Measurements from ENCODE around the gene CCN2. TPM values are rescaled to one million over a fixed set of nuclear protein-coding genes. Genes with fewer than 3 reads are reported as not detected.
A peak's percentile ranks its signal among the peaks of the same experiment; 100 is the strongest.
"Not testable (repeated sequence)": the region's sequence is repeated elsewhere in the genome, so short reads cannot be mapped to it uniquely, and the experiment has no call there.

Gene CCN2
- total RNA-seq, 1 donor from 2014 or later = 1,296 TPM

GRCh38 chr6:131917763-131918649 lies 33.2 kb downstream of the CCN2 start:
- no peak for TF ChIP-seq CTCF (IDR thresholded peaks at IDR 0.05)
- no peak for DNase-seq (ENCODE audit: low spot score)
- H3K4me1 Mint-ChIP-seq (ENCODE audit: low read depth) = peaks cover 9% of the 10 kb centered on the region
- peaks cover 1% of the 10 kb centered on the region for H3K36me3 Mint-ChIP-seq (ENCODE audit: low read depth)
- H3K27ac Mint-ChIP-seq (ENCODE audit: unreplicated experiment) = no peak overlapping the region
- no peaks in the 10 kb centered on the region for H3K27me3 Mint-ChIP-seq (ENCODE audit: low read depth)
- no peak overlapping the region for H3K4me3 Mint-ChIP-seq (ENCODE audit: unreplicated experiment)
- peaks cover 12% of the 10 kb centered on the region for H3K9me3 Mint-ChIP-seq (ENCODE audit: low read depth)

- no peak for DNase-seq (ENCODE audit: low spot score)
- no peak overlapping the region for H3K27ac Mint-ChIP-seq (ENCODE audit: unreplicated experiment)
- no peak overlapping the region for H3K4me3 Mint-ChIP-seq (ENCODE audit: unreplicated experiment)
- no peaks in the 10 kb centered on the region for H3K27me3 Mint-ChIP-seq (ENCODE audit: low read depth)
- H3K4me1 Mint-ChIP-seq (ENCODE audit: low read depth) = peaks cover 9% of the 10 kb centered on the region
- H3K36me3 Mint-ChIP-seq (ENCODE audit: low read depth) = peaks cover 1% of the 10 kb centered on the region
- no peak for TF ChIP-seq CTCF (IDR thresholded peaks at IDR 0.05)
- H3K9me3 Mint-ChIP-seq (ENCODE audit: low read depth) = peaks cover 11% of the 10 kb centered on the region
These were observed 33.9 kb downstream of the CCN2 start for GRCh38 chr6:131917318-131917717.

- TF ChIP-seq CTCF (IDR thresholded peaks at IDR 0.05) = no peak
- H3K4me1 Mint-ChIP-seq (ENCODE audit: low read depth) = peaks cover 12% of the 10 kb centered on the region
- no peak for DNase-seq (ENCODE audit: low spot score)
- peaks cover 7% of the 10 kb centered on the region for H3K9me3 Mint-ChIP-seq (ENCODE audit: low read depth)
- H3K4me3 Mint-ChIP-seq (ENCODE audit: unreplicated experiment) = no peak overlapping the region
- no peaks in the 10 kb centered on the region for H3K36me3 Mint-ChIP-seq (ENCODE audit: low read depth)
- no peak overlapping the region for H3K27ac Mint-ChIP-seq (ENCODE audit: unreplicated experiment)
- H3K27me3 Mint-ChIP-seq (ENCODE audit: low read depth) = no peaks in the 10 kb centered on the region
These were observed 34.3 kb downstream of the CCN2 start for GRCh38 chr6:131916847-131917246.

- not testable (repeated sequence) for H3K27ac Mint-ChIP-seq (ENCODE audit: unreplicated experiment); H3K9me3 Mint-ChIP-seq (ENCODE audit: low read depth); H3K4me3 Mint-ChIP-seq (ENCODE audit: unreplicated experiment); H3K27me3 Mint-ChIP-seq (ENCODE audit: low read depth); H3K36me3 Mint-ChIP-seq (ENCODE audit: low read depth); DNase-seq (ENCODE audit: low spot score)
- peaks cover 12% of the 10 kb centered on the region for H3K4me1 Mint-ChIP-seq (ENCODE audit: low read depth)
These were observed 34.9 kb downstream of the CCN2 start for GRCh38 chr6:131916091-131916796.

- no peaks in the 10 kb centered on the region for H3K27me3 Mint-ChIP-seq (ENCODE audit: low read depth)
- H3K4me3 Mint-ChIP-seq (ENCODE audit: unreplicated experiment) = no peak overlapping the region
- H3K4me1 Mint-ChIP-seq (ENCODE audit: low read depth) = peaks cover 12% of the 10 kb centered on the region
These were observed 36.0 kb downstream of the CCN2 start for GRCh38 chr6:131914967-131915751.

More at GRCh38 chr6:131914967-131915751, 36.0 kb downstream of the CCN2 start:
- peak; percentile 95 for TF ChIP-seq CTCF (IDR thresholded peaks at IDR 0.05)
- no peak overlapping the region for H3K27ac Mint-ChIP-seq (ENCODE audit: unreplicated experiment)
- H3K9me3 Mint-ChIP-seq (ENCODE audit: low read depth) = peaks cover 7% of the 10 kb centered on the region
- H3K36me3 Mint-ChIP-seq (ENCODE audit: low read depth) = no peaks in the 10 kb centered on the region
- no peak for DNase-seq (ENCODE audit: low spot score)

Measured in chondrocyte (in vitro differentiated cells).